HG03442 (cell line): ENCODE results near the gene TMEM94.

Experiments
- ATAC-seq: cut with Tn5 transposase; IDR thresholded peaks from one replicate; pipeline ENCODE4 v1.9.1; 2021; ENCODE audit warnings: mild to moderate bottlenecking, moderate library complexity; ENCODE audit not compliant: unreplicated experiment

Gene TMEM94

DNA sequence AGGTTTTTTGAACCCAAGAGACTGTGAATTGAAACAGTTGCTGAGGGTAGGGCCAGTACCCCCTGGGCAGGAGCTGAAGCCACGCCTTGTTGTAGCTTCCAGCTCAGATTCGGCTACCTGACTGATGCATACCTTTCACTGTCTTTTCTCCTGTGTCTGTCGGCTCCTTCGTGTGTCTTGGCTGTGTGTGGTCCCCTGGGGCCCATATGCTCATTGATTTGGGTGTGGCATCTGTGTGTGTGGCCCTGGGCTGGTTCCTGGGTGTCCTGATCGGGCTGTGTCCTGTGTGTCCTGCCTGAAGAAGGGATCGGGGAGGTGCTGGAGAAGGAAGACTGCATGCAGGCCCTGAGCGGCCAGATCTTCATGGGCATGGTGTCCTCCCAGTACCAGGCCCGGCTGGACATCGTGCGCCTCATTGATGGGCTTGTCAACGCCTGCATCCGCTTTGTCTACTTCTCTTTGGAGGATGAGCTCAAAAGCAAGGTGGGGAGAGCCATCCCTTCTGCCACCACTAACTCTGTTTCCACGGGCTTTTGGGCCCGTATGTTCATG, 38.0 kb downstream of the TMEM94 start:
- no peak for ATAC-seq

DNA sequence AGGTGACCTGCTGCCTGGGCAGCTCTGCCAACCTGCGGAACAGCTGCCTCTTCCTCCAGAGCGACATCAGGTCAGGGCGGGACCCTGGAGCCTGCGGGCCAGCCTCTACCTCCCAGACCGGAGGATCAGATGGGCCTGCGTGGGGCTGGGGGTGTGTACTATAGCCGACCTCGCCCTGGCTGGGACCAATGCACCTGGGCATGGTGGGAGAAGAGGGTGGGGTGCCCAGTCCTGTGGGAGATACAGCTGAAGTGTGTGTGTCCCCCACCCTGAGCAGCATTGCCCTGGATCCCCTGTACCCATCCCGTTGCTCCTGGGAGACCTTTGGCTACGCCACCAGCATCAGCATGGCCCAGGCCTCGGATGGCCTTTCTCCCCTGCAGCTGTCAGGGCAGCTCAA, 39.6 kb downstream of the TMEM94 start:
- no peak for ATAC-seq

DNA sequence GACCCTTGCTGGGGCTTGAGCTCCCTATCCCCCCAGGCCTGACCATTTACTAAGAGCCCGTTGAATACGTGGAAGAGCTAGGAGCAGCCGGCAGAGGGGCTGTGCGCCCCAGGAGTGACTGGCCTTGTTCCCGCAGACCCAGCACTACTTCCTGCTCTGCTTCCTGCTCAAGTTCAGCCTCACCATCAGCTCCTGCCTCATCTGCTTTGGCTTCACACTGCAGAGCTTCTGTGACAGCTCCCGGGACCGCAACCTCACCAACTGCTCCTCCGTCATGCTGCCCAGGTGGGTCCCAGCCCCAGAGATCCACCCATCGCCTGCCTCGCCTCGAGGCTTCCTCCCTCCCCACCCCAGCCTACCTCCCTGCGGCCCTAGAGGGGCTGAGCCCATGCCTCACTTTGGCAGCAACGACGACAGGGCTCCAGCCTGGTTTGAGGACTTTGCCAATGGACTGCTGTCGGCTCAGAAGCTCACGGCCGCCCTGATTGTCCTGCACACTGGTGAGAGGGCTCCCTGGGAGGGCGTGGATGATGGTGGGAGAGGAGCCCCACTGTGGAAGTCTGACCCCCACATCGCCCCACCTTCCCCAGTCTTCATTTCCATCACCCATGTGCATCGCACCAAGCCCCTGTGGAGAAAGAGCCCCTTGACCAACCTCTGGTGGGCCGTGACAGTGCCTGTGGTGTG, 41.7 kb downstream of the TMEM94 start:
- ATAC-seq = no peak

DNA sequence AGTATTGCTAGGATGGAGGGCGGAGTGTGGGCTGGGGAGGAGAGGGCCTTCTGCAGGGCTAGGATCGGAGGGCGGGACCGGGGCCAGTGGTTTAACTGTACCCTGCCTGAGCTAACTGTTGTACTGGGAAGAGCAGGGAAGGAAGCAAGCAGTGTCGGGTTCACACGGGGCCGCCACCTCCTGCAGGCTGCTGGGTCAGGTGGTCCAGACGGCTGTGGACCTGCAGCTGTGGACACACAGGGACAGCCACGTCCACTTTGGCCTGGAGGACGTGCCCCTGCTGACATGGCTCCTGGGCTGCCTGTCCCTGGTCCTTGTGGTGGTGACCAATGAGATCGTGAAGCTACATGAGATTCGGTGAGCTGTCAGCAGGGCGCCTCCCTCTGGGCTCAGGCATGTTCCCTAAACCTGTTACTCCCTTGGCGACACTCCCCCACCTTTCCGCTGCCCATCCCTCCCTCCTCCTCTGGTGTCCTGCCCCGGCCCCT, 42.3 kb downstream of the TMEM94 start:
- ATAC-seq = no peak

DNA sequence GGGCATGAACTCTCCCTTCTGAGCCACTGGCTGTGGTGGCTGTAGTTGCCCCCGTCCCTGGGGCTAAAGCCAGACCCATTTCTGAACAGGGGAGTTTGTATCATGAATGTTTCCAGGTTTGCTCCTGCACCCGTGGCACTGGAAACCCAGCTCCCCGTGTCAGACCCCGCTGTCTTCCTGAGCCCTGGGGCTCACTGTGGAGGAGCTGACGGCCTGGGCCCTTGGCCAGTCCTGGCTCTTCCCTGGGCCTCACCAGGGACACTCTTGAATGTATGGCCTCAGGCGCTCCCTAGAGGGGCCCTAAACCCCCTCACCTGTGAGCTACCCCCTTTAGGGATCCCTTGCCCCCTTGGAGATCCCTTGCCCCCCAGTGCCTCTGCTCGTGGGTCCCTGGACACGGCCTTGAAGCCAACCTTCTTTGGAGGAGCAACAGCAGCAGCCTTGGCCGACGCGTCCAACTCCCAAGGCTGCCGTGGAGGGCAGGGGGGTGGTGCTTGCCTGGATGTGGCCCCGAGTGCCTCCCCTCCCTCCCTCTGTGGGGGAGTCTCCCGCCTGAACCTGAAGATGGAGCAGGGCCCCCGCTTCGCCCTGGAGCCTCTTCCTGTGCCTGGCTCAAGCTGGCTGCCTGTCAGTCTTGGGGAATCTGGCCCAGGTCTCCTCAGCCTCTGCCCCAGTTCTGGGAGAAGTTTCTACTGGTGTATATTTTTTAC, 43.0 kb downstream of the TMEM94 start:
- ATAC-seq = no peak

DNA sequence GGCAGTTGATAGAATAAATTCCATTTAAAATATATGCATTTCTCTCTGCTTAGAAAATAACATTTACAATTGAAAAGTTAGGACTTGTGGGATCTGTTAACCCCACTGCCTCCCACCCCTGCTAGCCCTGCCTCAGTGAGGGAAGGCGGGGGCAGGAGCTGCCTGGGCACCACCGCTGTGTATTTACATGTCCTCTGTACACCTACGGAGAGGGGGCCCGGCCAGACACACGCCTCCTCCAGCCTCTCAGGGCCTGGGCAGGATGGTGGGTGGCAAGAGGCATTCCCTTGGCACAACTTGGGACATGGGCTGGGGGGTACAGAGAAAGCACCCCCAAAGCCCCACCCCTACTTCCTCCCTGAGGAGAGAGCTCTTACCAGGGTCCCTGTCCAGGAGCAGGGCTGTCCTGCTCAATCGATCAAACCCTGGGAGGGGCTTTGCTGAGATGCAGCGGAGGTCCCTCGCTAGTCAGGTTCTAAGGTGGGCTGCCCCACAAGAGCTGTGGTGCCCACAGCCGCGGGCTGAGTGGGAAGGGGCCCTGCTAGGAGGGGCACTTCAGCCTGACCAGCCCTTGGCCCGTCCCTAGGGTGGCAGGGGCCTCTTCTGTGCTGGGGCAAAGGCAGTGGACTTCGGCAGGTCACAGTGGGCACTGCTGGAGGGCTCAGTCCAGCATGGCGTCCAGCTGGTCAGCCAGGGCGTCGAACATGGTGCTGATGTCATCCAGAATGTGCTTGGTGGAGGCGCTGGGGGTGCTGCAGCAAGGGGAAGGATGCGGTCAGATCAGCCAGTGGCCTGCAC, 44.2 kb downstream of the TMEM94 start:
- ATAC-seq = no peak

DNA sequence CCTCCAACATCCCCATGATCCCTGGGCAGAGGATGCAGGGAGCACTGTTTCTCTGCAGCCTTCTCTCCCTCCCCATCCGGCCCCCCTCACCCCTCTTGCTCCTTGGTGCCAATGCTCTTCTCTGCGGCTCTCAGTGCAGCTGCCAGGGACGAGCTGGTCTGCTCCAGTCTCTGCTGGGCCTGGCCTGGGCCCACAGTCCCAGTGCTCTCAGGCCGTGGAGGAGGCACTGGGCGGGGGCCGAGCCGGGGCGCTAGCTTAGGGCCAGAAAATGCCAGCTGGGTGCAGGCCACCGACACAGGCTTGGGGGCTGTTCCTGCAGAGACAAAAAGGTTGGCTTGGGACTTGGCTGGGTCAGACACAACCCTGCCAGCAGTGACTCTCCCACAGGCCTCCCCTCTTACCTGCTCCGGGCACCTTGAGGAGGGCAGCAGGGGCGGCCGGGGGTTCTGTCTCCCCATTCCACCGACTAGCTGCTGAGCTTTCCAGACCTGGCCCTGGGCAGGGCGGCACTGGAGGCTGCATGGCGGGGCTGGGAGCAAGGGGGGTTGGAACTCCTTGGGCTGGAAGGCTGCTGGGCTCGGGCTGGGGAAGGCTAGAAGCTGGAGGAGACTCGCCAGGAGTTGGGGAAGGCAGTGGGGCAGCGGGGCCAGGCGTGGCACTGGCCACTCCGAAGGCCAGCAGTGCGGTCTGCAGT, 45.1 kb downstream of the TMEM94 start:
- no peak for ATAC-seq

DNA sequence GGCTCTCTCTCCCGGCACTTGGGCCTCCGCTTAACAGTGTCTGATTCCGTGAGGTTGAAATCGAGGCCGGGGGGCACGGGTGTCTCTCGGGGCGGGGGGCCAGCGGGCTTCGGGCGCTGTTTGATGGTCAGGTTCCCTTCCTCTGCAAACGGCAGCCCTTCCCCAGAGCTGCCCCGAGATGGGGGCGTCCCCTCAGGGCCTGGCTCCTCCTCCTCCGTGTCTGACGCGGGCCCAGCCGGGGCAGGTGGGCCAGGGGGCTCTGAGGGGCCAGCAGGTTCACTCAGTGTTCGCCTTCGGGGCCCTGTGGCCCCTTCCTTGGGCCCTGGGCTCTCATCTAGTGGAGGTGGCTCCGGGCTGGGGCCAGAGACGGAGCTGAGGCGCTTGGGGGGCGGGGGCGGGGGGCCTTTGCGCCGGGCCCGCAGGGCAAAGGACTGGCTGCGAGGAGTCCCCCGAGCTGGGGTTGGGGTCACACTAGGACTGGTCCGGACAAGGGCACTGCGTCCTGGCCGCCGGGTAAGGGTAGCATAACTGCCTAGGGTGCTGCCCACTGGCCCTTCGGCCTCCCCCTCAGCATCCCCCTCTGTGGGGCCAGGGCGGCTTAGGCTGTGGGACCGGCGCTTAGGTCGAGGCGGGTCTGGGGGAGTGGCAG, 45.8 kb downstream of the TMEM94 start:
- ATAC-seq = no peak

DNA sequence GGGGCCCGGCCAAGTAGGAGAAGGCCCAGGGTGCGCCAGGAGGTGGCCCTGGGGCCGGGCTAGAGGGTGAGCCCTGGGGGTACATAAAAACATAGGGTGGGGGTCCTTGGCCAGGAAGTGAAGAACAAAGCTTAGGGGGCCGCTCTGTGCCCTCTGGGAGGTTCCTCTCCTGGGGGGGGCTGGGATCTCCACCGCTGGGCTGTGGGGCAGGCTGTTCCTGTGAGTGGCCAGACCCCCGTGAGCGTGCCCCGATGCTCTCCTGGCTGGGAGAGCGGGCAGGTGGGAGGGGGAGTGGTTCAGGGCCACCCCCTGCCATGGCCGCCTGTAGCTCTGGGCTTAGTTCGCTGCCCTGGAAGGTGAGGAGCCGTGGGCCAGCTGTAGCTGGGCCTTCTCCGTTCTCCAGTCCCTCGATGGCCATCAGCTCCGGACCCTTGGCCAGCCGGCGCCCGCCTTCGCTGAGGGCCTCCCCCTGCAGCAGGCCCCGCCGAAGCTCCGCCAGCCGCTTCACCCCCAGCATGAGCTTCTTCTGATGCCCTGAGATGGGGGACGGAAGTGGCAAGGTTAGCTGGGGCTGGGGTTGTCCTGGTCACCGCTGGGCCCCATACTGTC, 46.4 kb downstream of the TMEM94 start:
- ATAC-seq = no peak

DNA sequence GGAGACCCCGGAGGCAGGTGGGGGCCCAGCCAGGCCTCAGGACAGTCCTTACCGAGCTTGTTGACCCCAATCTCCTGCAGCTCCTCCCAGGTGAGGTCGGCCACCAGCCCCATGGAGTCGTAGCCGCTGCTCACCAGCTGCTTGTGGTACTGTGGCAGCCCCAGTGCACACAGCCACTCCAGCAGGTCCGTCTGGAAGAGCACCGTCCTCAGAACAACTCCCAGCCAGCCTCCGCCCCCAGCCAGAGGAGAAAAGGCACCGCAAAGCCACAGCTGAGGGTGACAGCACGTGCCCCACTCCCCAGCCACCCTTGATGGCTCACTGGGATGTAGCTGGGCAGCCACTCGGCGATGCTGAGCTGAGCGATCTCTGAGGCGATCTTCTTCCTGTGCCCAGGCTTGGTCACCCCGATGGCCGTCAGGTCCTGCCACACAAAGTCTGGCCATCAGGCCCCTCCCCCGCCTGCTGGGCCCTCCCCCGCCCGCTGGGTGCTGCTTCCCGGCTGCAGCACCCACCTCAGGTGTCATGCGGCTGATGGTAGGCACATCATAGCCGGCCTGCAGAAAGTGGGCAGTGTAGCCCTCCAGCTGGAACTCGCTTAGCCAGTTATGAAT, 47.0 kb downstream of the TMEM94 start:
- ATAC-seq = no peak

DNA sequence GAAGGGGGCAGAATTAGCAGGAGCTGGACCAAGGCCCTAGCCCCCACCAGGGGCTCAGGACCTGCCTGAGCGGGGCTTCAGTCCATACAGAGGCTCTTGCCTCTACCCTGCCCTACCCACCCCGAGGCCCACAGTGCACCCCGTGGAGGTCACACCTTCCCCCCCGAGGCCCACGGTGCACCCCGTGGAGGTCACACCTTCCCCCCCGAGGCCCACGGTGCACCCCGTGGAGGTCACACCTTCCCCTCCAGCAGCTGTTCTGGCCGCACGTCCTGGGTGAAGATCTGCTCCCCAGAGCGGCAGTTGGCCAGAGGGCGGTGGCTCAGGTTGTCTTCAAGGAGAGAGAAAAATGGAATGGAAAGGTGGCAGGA, 47.5 kb downstream of the TMEM94 start:
- ATAC-seq = no peak

DNA sequence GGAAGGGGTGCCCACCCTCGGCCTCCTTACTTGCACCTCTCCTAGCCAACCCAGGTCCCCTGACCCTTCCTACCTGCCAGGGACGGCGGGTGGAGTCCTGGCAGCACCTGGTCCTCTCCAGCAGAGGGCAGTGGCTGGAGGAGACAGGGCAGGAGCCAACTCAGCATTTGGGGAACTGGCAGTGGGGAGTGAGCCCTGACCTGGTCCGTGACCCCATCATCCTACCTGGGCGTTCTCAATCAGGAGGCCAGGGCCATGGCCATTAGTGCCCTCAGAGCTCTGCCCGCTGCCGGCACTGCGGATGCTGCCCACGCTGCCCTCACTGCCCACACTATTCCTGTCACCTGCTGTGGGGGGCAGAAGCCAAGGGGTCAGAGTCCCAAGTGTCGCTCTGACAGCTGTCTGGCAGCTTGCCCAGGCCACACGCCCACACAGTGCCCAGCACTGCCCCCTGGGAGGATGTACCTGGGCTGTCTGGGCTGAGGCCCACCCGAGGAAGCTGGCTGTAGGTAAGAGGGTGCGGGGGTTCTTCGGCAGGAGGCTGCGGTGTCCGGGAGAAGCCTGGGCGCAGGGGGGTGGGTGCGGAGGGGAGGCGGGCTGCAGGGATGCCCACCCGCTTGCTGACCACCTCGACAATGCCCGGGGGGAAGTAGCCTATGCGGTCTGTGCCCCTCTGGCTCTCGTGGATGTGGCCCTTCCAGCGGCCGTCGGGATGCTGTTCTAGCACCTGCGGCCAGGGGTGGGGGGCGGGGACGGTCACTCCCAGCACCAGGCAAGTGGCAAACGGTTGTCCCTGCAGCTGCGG, 48.1 kb downstream of the TMEM94 start:
- ATAC-seq = no peak

DNA sequence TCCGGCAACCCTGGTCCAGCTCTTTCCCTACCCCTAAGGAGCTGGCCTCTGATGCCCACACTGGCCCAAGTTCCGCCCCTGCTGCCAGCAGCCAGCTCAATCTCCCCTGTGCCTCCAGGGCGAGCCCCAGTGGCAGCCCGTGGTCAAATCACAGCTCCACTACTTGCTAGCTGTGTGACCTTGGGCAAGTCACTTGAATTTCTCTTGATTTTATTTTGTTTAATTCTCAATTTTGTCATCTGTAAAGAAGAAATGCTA, 48.6 kb downstream of the TMEM94 start:
- ATAC-seq = no peak

DNA sequence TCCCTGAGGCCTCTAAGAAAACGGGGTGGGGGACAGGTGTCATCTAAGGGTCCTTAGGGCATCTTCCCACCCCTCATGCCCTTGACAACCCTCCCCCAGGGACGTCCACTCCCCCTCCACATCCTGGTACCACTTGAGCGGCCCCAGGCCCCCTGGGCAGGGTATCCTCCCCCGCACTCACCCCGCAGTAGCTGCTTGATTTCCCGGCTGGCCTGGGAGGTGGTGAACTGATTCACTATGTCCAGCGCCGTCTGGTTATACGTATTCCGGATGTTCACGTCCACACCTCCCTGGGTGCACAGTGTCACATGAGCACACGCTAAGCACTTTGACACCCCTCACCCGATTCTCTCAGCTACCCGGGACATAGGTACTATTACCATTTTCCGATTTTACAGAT, 49.2 kb downstream of the TMEM94 start:
- ATAC-seq = no peak

DNA sequence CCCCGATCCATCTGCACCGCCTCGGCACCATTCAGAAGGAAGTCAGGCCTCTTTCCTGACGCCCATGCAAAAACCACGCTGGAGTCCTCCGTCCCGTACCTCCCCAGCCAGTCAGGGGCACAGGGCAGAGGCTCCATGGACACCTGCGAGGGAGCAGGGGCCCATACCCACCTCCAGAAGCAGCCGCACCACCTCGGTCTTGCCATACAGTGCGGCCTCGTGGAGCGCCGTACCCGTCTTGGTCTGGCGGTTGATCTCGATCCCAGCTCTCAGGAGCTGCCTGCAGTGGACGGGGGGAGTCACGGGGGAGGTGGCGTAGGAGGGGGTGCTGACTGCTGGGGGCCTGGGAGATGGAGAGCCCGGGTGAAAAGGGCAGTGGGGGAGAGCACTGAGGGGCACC, 49.7 kb downstream of the TMEM94 start:
- ATAC-seq = no peak

DNA sequence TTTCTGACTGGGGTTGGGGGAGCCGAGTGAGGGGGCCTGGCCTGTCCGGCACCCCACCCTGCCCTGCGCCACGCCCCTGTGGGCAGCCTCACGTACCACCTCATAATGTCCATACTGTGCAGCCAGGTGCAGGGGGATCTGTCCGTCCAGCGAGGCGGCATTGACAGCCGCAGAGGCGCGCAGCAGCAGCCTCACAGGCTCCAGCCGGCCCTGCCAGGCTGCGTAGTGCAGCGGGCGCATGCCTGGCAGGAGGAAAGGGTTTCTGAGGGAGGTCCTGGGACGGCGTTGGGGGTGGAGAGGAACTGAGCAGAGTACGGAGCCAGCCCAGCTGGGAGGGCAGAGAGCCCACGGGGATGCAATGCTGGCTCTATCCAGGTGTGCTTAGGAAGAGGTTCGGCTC, 50.5 kb downstream of the TMEM94 start:
- no peak for ATAC-seq

DNA sequence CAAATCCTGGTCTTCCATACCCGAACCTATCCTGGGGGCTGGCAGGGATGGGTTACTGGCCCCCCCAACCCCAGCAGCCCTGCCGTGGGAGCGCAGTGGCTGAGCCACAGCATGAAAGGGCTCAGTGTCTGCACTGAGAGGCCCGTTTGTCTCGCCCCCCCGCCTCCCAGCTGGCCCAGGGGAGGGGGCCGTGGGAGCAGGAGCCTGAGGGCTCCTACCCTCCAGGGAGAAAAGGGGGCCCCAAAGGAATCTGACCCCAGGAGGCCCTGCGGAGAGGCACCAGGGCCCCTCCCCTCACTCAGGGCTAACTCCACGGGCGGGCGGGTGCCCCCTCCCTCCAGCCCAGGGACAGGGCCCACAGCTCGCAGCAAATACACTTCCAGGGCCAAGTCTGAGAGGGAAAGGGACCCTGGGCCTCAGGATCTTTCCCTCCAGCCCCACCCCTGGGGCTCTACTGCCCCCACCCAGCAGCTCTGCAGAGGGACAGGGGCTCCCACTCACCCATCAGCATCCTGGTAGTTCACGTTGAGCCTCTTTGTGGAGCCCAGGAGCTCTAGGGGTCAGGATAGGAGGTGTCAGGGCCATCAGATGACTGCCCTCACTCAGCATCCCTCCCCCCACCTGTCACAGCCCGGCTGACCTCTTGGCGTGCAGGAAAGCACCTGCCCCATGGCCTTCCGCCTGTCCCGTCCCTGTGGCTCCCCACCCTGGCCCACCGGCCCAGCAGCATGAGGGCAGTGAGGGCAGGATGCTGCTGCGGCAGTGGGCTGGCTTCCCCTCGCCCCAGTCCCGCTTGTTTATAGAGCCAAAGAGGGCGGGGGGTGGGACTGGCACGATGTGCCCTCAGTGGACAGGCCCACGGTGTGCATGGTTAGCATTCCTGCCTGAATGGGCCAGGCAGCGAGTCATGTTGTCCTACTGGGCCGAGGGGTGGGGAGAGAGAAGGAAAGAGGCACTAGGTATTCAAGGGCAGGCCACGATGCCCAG, 51.6 kb downstream of the TMEM94 start:
- no peak for ATAC-seq

DNA sequence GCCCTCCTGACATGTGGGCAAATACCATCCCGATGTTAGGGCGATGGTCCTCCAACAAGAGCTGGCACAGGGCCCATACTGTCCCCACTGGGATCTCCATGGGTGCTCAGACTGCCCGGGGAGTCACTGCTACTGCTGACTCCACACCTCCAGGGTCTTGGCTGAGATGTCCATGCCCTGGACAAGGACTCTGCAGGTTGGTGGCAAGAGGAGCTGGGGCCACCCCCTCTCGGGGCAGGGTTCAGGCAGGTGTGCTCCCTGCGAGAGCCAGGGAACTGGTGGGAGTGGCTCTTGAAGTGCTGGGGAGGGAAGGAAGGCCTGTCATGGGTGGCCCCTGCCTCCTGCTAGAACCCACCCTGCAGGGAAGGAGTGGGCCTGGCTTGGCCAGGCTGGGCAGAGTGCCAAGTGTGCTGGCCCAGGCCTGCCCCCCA, 52.5 kb downstream of the TMEM94 start:
- no peak for ATAC-seq
